Measurements from ENCODE around the gene STK35.

- TF ChIP-seq, protein P1, sequence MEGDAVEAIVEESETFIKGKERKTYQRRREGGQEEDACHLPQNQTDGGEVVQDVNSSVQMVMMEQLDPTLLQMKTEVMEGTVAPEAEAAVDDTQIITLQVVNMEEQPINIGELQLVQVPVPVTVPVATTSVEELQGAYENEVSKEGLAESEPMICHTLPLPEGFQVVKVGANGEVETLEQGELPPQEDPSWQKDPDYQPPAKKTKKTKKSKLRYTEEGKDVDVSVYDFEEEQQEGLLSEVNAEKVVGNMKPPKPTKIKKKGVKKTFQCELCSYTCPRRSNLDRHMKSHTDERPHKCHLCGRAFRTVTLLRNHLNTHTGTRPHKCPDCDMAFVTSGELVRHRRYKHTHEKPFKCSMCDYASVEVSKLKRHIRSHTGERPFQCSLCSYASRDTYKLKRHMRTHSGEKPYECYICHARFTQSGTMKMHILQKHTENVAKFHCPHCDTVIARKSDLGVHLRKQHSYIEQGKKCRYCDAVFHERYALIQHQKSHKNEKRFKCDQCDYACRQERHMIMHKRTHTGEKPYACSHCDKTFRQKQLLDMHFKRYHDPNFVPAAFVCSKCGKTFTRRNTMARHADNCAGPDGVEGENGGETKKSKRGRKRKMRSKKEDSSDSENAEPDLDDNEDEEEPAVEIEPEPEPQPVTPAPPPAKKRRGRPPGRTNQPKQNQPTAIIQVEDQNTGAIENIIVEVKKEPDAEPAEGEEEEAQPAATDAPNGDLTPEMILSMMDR (IDR thresholded peaks at IDR 0.05; ENCODE audit: low read depth, low read length, poor library complexity, severe bottlenecking) = no peak
- no peak for TF ChIP-seq EZH2phosphoT487 (IDR thresholded peaks at IDR 0.05; ENCODE audit: borderline replicate concordance, low read length)
Measured at GRCh38 chr20:2118783-2119182, 17.2 kb downstream of the STK35 start.
